ENCODE measurements around the gene DENND5B. TPM values are rescaled to one million over a fixed set of nuclear protein-coding genes. Genes with fewer than 3 reads are reported as not detected.
"Not testable (repeated sequence)": the region's sequence is repeated elsewhere in the genome, so short reads cannot be mapped to it uniquely, and the experiment has no call there.

The DENND5B gene
- total and polyA plus RNA-seq, 11 donors = 8.2 to 58.9 (median 44.0) TPM

GRCh38 chr12:31572900-31573600 lies 17.9 kb downstream of the DENND5B start:
- ATAC-seq = no peak
- Histone ChIP-seq H3K4me1 (peaks cover 4 to 51% (median 23%) of the 10 kb centered on the region in 12 donors), H3K9me3 (no peaks in the 10 kb centered on the region), H3K36me3 (no peaks in the 10 kb centered on the region), H3K27ac (no peak overlapping the region), H3K27me3 (no peaks in the 10 kb centered on the region), H3K4me3 (no peak overlapping the region)
- intact Hi-C loops (cut with DNase I) = no loop called here
- no peak for TF ChIP-seq POLR2A (IDR thresholded peaks at IDR 0.05)
- no peak for TF ChIP-seq CTCF (IDR thresholded peaks at IDR 0.05)
- DNase-seq = no peak
- WGBS, 4 donors = 91 to 96% (median 94%) methylated on average over 3 of the region's 3 CpGs

- no peaks in the 10 kb centered on the region for H3K27me3 ChIP-seq
- peaks cover 4 to 52% (median 23%) of the 10 kb centered on the region in 12 donors for H3K4me1 ChIP-seq
- no peak overlapping the region for H3K27ac ChIP-seq
- no peak for DNase-seq
- no peak for TF ChIP-seq POLR2A (IDR thresholded peaks at IDR 0.05)
- no peak for TF ChIP-seq CTCF (IDR thresholded peaks at IDR 0.05)
- peak in 1 of 4 donors; percentile 15 for ATAC-seq
- no peaks in the 10 kb centered on the region for H3K36me3 ChIP-seq
- 35 to 55% (median 48%) methylated on average over 5 of the region's 5 CpGs for WGBS, 4 donors
- no peak overlapping the region for H3K4me3 ChIP-seq
- no peaks in the 10 kb centered on the region for H3K9me3 ChIP-seq
- intact Hi-C loops (cut with DNase I) = no loop called here
Observed at GRCh38 chr12:31570880-31571279, 20.1 kb downstream of the DENND5B start.

GRCh38 chr12:31569517-31569916 lies 21.4 kb downstream of the DENND5B start:
- intact Hi-C loops (cut with DNase I); DNase-seq; H3K36me3 ChIP-seq; H3K4me3 ChIP-seq; H3K27me3 ChIP-seq; H3K9me3 ChIP-seq; H3K27ac ChIP-seq; ATAC-seq: not testable (repeated sequence)
- peaks cover 0 to 39% (median 16%) of the 10 kb centered on the region in 12 donors for H3K4me1 ChIP-seq
- 91 to 100% (median 95%) methylated on average over 2 of the region's 2 CpGs for WGBS, 4 donors

- Histone ChIP-seq H3K4me1 (peaks cover 0 to 29% (median 14%) of the 10 kb centered on the region in 12 donors), H3K9me3 (no peaks in the 10 kb centered on the region), H3K36me3 (no peaks in the 10 kb centered on the region), H3K4me3 (no peak overlapping the region), H3K27me3 (no peaks in the 10 kb centered on the region), H3K27ac (no peak overlapping the region)
- no peak for DNase-seq
- intact Hi-C loops (cut with DNase I) = no loop called here
- ATAC-seq = no peak
- 76 to 84% (median 81%) methylated on average over 3 of the region's 3 CpGs for WGBS, 4 donors
- TF ChIP-seq POLR2A (IDR thresholded peaks at IDR 0.05) = no peak
- no peak for TF ChIP-seq CTCF (IDR thresholded peaks at IDR 0.05)
Observed at GRCh38 chr12:31568498-31568897, 22.4 kb downstream of the DENND5B start.

GRCh38 chr12:31567029-31567428 lies 23.9 kb downstream of the DENND5B start:
- H3K27me3 ChIP-seq = no peaks in the 10 kb centered on the region
- no peaks in the 10 kb centered on the region for H3K36me3 ChIP-seq
- 90 to 95% (median 92%) methylated on average over 2 of the region's 2 CpGs for WGBS, 4 donors
- no peaks in the 10 kb centered on the region for H3K9me3 ChIP-seq
- no peak for DNase-seq
- intact Hi-C loops (cut with DNase I) = no loop called here
- H3K27ac ChIP-seq = no peak overlapping the region
- no peak overlapping the region for H3K4me3 ChIP-seq
- no peak for ATAC-seq
- TF ChIP-seq CTCF (IDR thresholded peaks at IDR 0.05) = no peak
- TF ChIP-seq POLR2A (IDR thresholded peaks at IDR 0.05) = no peak
- peaks cover 0 to 20% (median 7%) of the 10 kb centered on the region in 12 donors for H3K4me1 ChIP-seq

Data from heart left ventricle (tissue), 16 donors.